ENCODE data around the gene BICC1.

GRCh38 chr10:58674251-58674650 is 161.6 kb downstream of the BICC1 start:
- TF ChIP-seq, protein P1, sequence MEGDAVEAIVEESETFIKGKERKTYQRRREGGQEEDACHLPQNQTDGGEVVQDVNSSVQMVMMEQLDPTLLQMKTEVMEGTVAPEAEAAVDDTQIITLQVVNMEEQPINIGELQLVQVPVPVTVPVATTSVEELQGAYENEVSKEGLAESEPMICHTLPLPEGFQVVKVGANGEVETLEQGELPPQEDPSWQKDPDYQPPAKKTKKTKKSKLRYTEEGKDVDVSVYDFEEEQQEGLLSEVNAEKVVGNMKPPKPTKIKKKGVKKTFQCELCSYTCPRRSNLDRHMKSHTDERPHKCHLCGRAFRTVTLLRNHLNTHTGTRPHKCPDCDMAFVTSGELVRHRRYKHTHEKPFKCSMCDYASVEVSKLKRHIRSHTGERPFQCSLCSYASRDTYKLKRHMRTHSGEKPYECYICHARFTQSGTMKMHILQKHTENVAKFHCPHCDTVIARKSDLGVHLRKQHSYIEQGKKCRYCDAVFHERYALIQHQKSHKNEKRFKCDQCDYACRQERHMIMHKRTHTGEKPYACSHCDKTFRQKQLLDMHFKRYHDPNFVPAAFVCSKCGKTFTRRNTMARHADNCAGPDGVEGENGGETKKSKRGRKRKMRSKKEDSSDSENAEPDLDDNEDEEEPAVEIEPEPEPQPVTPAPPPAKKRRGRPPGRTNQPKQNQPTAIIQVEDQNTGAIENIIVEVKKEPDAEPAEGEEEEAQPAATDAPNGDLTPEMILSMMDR (conservative IDR thresholded peaks at IDR 0.05; ENCODE audit: low read depth, low read length): no peak
- TF ChIP-seq EZH2phosphoT487 (IDR thresholded peaks at IDR 0.05; ENCODE audit: borderline replicate concordance, low read length) (no peak), EZH2 (IDR thresholded peaks at IDR 0.05; ENCODE audit: low read length, unreplicated experiment) (no peak)

Data from PC-3 (cell line).